Ammon's horn (tissue), 1 donor: ENCODE measurements around the gene OXSR1.
"Not testable (repeated sequence)": the region's sequence is repeated elsewhere in the genome, so short reads cannot be mapped to it uniquely, and the experiment has no call there.

Experiments used
- DNase-seq: peaks from one replicate; pipeline ENCODE4 v3.0.0-alpha.2; 2016; ENCODE audit warnings: low spot score

OXSR1 gene

DNA sequence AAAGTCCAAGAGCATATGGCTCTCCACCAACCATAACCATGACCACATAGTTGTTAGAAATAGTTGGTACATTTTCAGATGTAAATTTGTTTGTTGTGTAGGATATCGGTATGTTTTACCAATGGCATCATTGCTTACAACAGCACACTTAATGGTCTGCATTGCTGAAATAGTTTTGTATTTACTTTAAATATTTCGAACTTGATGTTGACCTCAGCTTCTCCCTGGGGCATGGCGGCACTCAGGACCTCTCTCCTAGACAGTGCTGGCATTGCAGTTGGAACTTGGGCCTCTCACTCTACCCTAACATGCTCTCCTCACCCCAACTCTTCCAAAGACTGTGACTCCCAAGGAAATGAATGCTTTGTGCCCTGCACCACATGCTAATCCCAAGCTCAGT lies 105.3 kb downstream of the OXSR1 start:
- no peak for DNase-seq

DNA sequence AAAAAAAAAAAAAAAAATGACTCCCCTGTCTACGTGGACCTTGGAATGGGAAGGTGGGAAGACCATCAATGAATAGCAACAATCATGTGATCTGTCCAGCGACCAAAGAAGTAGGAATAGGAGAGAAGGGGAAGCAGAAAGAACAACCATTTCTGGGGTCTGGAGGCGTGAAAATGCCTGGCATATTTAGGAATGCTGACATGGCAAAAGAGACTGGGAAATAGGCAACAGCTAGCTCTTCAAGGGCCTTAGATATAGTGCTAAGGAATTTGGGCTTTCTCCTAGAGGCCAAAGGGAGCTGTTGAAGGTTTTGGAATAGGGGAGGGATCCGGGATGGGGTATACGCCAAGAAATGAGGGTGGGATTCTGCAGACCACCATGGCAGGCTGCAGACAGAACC lies 106.2 kb downstream of the OXSR1 start:
- no peak for DNase-seq

DNA sequence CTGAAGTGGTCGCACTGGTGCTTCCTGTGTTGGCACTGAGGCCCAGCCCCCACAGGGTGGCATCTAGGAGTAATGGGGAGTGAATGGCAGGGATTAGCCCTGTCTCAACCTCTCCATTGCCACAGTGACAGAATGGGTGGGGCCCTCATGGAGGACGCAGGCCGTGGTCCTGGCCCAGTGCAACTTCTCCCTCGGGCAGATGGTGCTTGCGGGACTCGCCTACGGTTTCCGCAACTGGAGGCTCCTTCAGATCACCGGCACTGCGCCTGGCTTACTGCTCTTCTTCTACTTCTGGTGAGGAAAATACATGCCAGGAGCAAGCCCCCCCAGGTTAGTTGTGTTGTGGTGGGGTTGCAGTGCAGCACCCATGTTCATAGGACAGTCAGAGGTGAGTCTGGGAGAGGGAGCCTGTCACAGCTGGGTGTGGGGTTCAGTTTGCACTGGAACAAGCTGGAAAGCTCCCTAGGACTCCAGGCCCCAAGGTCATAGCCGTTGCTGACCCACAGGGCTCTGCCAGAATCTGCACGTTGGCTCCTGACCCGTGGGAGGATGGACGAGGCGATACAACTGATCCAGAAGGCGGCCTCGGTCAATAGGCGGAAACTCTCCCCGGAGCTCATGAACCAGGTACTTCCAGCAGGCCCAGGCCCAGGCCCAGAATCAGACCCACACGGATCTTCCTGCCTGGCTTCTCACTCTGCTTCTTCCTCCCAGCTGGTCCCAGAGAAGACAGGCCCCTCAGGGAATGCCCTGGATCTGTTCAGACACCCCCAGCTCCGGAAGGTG lies 109.7 kb downstream of the OXSR1 start:
- no peak for DNase-seq

DNA sequence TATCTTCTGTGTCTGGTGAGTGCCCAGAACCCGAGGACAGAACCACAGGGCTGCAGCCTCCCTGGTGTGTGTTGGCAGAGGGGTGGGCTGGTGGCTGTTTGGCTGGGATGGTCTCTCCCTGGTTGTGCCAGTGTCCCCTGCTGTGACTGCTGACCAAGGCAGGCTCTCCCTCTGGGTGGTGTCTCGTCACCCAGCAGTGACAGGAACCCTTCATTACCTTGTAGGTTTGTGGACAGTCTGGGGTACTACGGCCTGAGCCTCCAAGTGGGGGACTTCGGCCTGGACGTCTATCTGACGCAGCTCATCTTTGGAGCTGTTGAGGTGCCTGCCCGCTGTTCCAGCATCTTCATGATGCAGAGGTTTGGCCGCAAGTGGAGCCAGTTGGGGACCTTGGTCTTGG lies 110.3 kb downstream of the OXSR1 start:
- DNase-seq, result no peak

DNA sequence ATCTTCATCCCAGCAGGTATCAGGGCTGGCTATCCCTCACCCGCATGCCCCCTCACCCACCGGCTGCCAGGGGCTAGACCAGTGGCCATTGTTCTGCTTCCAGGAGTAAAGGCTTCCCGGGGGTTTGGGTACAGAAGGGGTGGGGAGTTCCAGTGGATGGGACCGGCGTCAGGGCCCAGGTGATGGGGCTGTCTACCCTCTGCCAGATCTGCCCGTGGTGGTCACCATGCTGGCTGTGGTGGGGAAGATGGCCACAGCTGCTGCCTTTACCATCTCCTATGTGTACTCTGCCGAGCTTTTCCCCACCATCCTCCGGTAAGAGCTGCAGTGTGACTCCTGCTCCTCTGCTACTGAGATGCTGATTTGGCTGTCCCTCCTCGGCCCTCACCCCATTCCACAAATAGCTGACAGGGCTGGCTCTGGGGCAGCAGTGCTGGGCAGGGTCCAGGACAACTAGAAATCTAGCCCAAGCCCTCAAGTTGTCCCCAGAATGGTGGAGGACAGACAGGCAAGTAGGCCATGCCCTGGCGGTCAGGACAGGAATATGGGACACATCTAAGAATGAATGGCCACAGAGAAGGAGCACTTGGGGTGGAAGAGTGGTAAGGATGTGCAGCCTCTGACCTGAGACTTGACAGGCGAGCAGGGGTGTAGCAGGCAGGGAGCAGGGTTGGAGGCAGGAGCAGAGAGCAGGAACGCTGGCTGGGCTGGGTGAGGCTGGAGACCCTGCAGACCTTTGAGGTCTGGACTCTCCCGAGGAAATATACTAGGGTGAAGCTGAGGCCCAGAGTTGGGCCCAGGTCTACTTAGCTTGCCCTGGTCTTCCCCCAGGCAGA lies 111.0 kb downstream of the OXSR1 start:
- DNase-seq, result no peak

DNA sequence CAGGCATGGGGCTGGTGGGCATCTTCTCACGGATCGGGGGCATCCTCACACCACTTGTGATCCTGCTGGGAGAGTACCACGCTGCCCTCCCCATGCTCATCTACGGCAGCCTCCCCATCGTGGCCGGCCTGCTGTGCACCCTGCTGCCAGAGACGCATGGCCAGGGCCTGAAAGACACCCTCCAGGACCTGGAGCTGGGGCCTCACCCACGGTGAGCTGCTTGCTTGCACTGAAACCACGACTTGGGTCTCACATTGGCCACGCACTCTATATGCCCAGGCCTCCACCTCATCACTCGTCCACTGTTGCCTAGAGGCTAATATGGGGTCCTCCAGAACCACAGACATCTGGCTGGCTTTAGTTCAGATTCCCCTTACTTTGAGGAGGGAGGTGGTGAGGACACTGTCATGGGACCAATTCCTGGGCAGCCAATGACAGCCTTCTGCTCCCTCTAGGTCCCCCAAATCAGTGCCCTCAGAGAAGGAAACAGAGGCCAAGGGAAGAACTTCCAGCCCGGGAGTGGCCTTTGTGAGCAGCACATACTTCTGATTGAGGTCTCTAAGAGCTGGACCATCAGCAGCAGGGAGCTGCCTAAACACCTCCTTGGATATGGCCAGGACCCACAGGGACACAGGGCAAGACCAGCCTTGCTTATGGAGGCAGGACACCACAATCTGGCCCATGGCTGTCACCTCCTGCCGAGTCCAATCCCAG lies 111.7 kb downstream of the OXSR1 start:
- no peak for DNase-seq

DNA sequence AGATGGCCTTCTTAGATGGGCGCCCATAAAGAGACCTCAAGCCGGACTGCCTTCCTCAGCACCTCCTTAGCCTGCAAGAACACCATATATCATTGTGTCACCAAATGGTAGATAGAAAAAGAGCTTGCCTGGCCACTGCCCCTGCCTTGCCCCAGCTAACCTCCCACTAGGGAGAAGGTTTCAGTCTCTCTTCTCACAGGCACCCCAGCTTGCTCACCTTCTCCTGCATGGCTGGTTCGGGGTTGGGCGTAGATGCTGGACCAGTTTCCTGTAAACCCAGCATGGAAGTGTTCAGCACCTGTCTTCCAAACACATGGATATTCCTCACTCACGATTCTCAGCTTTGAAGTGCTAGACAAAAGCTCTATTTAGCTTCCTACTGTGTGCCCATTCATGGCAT lies 113.5 kb downstream of the OXSR1 start:
- DNase-seq, result no peak

DNA sequence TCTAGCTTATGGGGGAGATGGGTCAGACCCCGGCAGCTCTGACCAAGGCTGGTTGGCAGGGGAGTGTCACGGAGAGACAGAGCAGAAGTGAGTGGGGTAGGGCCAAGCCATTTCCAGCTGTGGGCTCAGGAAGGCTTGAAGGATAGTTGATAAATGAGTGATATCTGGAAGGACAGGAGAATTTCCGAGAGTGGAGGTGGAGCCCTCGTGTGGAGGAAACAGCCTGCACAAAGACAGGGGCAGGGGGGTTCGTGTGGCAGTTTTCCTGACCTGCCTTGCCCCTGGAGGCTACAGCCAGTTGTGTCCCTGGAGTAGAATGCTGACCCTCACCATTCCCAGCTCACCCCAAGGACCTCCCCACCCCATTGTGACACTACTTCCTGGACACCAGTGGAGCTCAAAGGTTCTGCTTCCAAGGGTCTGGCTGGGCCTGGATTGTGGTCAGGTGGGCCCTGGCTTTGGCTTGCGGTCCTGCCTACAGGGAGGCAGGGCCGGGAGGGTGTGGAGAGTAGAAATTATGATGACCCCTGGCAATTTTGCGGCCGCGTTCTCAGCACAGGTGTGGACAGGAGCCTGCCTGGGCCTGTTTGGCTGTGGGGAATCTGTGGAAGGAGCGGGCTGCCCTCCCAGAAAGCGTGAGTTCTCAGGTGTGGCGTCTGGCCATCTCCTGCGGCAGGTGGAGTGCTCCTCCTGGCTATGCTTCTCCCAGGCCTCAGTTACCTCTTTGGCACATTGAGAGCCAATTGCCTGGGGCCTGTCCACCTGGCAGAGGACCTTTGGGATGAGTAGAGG lies 116.8 kb downstream of the OXSR1 start, which contains the start of gene SLC22A14:
SLC22A14 (plus strand) TSS at position 400 of the 792 bp plus-strand sequence. CDS start 23,733 bp downstream, outside the sequence.
- DNase-seq, result no peak

DNA sequence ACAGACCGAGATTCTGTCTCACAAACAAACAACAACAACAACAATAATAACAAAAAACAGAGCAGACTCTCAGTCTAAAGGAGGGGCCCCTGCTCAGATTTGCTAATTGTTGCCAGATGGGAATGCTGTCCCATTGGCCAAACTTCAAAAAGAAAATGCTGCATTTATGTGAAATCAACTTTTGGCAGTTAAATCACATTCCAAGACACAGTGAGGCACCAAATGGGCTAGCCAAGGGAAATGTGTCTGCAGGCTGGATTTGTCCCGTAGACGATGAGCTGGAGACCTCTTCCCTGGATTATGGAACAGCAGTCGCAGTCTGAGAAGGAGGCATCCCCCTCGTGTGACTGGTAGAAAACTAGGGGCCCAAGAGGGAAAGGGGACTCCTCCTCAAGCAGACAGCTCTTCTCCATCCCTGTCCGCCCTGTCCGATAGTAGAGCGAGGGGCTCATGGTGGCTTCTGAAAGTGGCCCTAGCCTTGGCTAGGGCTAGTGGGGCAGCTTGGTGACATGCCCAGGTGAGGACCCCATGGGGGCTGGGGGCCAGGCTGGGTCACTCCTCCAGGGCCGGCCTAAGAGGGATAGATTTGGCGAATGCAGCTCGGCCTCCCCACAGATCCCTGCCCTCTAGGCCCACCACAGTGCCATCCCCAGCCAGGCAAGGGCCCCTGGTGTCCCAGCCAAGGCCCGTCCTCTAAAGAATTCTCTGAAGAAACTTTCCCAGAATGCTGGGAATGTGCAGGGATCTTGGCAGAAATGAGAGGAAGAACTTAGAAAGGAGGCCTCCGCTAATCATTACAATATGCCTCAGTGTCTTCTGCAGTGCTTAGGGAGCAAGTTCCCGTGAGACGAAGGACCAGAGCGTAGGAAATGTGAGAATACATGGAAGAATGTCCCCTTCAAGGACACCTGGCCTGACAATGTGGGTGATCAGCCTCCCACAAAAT lies 118.7 kb downstream of the OXSR1 start:
- DNase-seq, result no peak

DNA sequence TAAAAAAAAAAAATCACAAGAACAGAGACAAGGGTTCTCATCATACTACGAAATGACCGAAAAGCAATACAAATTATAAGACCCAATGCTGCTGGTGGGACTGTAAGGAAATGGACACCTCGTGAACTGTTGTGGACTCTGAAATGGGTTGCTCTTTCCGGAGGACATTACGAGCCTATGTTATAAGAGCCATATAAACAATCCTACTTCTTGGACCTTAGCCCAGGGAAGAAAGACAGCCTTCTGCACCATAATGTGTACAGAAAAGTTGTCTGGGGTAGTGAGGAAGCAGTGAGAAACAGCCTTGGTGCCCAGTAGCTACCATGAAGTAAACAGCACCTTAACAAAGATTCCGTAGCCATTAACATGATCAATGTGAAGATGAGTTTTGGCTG lies 119.4 kb downstream of the OXSR1 start:
- DNase-seq, result no peak

DNA sequence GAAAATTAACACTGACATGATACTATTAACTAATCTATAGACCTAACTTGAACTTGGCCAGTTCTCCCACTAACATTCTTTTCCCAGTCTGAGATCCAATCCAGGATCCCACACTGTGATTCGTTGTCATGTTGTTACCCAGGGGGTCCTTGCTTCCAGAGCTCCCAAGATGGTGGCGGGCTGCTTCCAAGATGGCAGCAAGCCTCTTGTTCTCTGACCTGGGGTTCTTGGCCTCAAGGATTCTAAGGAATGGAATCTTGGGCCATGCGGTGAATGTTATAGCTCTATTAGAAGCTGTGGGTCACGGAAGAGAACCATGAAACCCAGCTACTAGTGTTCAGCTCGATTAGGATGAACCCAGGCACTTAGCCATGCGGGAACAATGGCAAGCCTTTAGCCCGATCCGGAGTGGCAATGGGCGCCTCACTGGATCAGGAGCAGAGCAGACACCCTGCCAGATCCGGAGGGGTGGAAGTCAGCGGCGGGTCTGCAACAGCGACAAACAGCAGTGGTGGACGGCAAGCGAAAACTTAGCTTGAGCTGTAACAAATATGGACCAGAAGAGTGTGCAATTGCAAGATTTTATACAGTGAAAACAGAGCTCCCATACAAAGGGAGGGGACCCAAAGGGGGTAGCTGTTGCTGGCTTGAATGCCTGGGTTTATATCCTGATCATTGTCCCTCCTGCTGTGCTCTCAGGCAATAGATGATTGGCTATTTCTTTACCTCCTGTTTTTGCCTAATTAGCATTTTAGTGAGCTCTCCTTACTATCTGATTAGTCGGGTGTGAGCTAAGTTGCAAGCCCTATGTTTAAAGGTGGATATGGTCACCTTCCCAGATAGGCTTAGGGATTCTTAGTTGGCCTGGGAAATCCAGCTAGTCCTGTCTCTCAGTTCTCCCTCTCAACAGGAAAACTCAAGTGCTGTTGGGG lies 124.2 kb downstream of the OXSR1 start:
- not testable (repeated sequence) for DNase-seq

DNA sequence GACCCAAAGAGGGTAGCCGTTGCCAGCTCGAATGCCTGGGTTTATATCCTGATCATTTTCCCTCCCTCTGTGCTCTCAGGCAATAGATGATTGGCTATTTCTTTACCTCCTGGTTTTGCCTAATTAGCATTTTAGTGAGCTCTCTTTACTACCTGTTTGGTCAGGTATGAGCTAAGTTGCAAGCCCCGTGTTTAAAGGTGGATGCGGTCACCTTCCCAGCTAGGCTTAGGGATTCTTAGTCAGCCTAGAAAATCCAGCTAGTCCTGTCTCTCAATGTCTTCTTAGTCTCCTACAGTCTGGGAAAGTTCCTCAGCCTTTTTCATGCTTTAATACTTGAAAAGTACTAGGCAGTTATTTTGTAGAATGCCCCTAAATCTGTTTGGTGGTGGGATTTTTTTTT lies 131.7 kb downstream of the OXSR1 start:
- DNase-seq, result not testable (repeated sequence)

DNA sequence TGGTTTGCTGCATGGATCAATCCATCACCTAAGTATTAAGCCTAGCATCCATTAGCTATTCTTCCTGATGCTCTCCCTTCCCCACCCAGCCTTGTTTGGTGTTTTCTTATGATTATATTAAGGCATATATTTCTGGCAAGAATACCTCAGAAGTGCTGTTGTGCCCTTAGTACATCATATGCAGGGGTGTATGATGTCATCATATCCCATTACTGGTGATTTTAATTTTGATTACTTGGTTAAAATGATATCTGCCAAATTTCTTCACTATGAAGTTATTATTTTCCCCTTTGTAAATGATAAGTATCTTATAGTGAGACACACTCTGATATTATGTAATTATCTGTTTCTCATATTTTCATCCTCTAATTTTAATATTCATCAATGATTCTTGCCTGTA lies 132.2 kb downstream of the OXSR1 start:
- no peak for DNase-seq

DNA sequence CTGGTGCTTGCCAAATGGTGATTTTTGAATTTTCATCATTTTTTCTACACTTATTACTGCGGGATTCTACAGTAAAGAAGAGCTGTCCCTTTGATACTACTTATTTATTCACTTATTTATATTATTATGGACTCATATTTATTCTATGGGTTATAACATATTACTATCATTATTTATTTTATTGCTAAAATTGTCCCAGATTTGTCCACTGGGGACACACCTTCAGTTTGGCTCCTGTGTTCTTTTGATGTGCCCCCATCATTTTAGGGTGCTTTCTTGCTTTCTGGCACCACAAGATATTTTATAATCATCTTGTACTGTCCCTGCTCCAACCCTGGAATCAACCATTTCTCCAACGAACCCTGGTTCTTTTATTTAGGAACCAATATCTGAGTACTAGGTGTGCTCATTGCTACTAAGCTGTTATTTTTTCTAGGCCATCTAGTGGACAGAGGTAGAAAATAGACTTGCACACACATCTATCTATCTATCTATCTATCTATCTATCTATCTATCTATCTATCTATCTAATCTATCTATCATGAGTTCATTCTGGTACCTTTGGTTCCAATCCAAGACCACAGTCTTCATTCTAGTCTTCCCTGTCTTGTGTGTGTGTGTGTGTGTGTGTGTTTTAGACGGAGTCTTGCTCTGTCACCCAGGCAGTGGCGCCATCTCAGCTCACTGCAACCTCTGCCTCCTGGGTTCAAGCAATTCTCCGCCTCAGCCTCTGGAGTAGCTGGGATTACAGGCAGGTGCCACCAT lies 132.8 kb downstream of the OXSR1 start:
- peak; percentile 11 for DNase-seq
